GM18507 (cell line): ENCODE data around the gene REXO2.
A peak's percentile ranks its signal among the peaks of the same experiment; 100 is the strongest.

Experiments used
- DNase-seq: peaks from one replicate; pipeline ENCODE4 v3.0.0; 2011; ENCODE audit warnings: low read depth; ENCODE audit not compliant: insufficient read length; ENCODE audit errors: extremely low spot score
- FAIRE-seq: peaks from 2 replicates; lab custom pipeline; 2011; peaks lifted over from hg19 to GRCh38; lab: Jason Lieb, UNC

The REXO2 gene

DNA sequence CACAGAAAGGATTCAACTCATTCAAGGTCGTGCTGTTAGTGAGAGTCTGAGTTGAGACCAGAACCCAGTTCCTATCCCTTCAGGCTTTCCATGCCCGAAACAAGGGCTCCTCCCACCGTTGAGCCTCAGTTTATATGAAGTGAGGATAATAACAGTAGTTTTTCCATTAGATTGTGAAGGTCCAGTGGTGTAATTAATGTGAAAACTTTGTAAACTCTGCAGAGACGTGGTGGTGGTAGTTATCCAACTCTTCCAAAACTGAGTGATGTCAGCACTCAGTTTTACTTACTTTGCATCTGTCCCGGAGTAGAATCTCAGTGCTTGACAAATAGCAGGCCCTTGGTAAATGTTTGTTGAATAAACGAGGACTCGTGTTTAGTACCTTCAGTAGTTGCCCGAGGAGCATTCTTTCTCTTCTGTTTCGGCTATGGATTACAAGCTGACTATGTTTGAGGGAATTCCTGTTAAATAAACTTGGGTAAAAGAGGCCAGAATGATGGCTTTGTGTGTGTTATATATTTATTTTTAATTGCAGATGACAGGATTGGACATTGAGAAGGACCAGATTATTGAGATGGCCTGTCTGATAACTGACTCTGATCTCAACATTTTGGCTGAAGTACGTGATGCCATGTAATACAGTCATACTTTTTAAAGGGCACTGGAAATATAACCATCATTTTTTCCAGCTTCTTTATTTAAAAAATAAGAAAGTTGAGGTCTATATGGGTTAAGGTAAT lies 1.0 kb downstream of the REXO2 start:
- FAIRE-seq (no peak), DNase-seq (peak; percentile 2)

DNA sequence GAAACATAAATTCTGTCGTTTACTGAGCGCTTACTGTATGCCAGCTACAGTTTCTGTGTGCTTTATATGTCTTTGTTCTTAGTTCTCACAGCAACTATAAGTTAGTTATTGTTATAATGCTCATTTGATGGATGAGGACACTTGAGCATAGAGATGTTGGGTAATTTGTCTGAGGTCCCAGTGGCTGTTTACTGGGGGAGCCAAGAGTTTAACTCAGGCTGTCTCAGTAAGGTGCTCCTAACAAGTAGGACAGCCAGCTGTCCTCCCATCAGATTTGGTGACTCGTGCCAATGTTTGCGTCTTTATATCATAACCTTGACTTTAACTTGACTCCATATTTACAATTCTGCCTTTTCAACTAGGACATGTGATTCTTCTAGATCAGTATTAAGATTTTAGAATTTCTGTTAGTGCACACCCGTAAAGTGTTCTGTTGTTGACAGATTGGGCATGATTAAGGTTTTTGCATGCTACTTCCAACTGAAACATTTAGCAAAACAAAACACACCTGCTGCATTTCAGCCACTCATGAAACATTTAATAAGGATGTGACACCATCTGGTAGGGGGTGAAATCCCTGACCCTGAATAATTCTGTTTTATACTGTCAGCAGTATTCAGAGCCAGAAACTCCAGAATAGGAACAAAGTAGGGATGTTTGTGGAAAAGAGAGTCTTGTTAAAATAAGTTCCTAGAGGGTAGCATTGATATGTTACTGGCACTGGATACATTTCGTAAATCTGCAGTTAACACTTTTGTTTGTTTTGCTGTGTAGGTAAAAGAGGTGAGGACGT lies 1.9 kb downstream of the REXO2 start:
- FAIRE-seq: no peak

DNA sequence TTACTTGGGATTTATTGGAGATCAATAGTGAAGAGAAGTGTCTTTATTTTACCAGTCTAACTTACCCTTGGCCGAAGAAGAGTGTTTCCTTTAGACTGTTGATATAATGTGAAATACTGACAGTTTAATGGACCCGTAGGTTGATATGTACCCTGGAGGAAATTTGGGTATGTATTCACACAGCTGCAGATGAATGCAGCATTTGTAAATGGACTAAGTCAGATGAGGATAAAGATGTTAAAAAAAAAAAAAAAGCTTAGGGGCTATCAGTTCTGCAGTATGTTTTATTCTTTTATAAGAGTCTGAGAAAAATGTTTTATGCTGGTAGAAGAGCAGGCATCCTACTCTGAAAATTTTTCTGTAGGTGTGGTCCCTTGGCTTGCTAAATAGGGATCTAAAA lies 2.7 kb downstream of the REXO2 start:
- FAIRE-seq (no peak), DNase-seq (no peak)

More for the DNA sequence above, 1.9 kb downstream of the REXO2 start:
- DNase-seq: no peak

DNA sequence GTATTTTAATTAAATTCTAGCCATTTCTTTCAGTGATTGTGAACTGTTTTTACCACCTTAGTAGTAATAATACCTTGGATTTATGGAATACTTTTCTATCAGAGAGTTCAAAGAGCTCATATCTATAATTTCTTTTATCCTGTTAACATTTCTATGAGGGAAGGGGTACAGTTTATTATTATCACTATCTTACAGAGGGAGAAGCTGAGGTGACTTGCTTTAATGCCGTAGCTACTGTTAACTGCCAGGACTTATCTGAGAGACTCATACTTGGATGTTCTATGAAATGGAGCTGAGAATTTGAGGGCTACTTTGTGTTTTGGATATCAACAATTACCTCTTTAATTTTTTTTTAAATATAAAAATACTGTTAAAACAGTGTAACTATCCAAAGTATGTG lies 3.3 kb downstream of the REXO2 start:
- no peak for FAIRE-seq

DNA sequence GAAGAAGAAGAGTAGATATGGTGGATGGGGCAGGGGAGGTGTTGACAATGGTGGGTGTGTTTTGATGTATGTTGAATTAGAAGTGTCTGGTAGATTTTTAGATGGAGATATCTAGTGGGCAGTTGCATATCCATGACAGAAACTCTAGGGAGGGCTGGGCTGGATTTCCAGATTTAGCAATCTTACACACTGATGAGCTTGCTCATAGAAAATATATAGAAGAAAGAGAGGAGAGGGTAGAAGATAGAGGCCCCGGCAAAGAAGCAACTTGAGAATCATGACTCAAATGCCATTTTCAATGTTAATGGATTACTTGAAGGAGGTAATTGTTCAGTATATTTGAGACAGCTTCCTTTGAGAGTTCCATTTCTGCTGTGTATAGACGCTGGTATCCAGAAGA lies 8.2 kb downstream of the REXO2 start:
- FAIRE-seq (no peak), DNase-seq (no peak)

More for the DNA sequence above, 3.3 kb downstream of the REXO2 start:
- DNase-seq: no peak

DNA sequence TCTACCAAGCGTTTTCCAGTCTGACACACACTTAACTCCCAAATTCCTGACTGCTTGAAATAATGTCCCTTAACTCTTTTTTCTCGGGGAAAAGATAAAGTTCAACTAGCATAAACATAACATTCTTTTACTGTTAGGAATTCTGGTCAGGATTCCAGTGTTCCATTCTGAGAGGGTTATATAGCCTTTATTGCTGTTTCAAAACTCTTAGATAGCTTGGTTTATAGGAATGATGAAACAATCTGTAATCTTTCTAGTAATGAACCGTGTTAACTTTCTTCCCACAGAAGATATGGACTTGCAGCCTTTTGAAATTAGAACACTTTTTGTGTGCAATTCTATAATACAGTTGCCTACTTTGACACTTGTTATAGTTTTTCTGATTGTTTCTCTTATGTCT lies 8.6 kb downstream of the REXO2 start:
- DNase-seq: no peak
- FAIRE-seq: no peak

DNA sequence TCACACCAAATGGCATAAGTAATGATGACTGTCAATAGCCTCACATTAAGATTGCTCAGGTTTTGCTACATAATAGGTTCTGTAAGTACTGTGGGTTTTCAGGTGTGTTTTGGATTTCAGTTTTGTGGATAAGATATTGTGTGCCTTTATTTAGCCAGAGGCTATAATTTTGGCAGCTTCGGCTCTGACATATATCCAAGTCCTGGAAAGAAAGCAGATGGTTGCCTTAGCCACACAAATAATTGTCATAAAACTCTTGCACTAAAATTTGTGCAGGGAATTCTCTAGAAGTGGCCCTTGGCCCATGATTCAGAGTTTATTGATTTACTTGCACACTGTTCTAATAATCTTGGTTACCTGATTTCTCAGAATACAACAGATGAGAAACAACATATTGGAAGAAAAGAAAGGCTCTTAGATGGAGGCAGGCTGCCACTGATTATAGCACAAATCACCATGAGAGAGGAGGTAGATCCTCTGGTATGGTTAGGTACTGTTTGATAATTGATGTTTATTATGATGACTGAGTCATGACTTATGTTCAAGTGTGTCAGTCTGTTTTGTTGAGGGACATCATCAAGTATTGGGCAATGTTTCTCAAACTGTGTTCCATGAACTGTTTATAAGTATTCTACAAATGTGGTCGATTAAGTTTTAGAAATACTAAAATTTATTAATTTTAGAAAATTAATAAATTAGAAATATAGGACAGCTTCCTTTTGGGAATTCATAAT lies 9.6 kb downstream of the REXO2 start:
- FAIRE-seq (no peak), DNase-seq (no peak)

DNA sequence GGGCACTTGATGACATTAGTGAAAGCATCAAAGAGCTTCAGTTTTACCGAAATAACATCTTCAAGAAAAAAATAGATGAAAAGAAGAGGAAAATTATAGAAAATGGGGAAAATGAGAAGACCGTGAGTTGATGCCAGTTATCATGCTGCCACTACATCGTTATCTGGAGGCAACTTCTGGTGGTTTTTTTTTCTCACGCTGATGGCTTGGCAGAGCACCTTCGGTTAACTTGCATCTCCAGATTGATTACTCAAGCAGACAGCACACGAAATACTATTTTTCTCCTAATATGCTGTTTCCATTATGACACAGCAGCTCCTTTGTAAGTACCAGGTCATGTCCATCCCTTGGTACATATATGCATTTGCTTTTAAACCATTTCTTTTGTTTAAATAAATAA lies 10.6 kb downstream of the REXO2 start:
- no peak for DNase-seq
- no peak for FAIRE-seq

DNA sequence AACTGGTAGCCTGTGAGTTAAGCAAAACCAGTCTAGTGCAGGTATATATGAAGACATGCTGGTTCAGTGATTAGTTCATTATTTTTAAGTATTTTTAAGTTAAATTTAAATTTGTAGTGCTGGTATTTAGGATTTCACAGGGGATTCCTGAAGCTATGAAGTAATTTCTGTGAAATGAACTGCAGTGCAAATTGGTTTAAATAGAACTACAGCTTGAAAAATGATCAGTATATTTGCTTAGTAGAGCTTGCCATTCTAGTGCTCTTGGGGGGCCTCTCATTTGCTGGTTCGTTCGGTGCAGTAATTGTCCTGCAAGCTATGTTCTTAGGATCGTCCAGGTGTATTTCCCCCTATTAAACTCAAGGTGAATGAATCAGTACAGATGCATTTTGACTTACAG lies 13.1 kb downstream of the REXO2 start:
- DNase-seq (no peak), FAIRE-seq (no peak)

DNA sequence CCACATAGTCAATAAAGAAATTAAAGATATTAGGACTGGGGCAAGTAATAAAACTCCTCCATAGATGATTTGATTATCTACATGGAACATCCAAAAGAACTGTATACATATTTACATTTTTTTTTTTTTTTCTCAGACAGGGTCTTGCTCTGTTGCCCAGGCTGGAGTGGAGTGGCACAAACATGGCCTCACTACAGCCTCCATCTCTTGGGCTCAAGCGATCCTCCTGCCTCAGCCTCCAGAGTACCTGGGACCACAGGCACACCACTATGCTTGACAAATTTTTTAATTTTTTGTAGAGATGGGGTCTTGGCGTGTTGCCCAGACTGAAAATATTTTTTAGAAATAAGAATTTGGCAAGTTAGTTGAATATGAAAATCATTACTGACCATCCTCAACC lies 24.7 kb downstream of the REXO2 start:
- no peak for FAIRE-seq

DNA sequence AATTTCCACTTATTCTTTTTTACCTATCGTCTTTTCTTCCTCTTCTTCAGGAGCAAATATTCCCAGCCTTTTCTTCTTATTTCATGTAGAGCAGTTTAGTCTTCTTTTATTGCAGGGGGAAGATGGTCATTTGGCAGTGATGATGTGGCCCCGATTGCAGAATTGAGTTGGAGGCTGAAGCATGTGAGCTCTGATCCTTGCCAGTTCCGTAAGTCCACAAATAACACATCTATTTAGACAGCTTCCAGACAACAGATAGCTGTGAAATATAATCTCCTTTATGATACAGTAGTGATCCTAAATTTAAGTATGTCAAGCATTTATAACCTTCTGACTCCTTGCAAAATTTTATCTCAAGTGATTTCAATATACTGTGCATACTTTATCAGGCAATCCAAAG lies 27.5 kb downstream of the REXO2 start:
- no peak for DNase-seq
- FAIRE-seq: no peak

More for the DNA sequence above, 24.7 kb downstream of the REXO2 start:
- DNase-seq: no peak

DNA sequence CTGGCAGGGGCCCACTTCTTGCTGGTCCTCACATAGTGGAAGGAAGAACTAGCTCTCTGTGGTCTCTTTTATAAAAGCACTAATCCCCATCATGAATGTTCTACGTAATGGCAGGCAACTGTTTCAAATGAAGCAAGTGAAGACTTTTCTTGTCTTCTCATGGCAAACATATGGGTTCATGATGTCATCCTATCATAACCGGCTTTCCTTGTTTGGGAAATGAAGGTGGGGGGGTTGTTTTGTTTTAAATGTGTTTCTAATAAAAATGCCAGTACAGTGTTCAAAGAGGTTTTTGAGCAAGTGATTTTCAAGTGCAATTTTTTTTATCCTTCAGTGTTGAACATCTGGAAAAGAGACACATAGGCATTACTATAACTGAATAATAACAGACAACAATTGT lies 33.4 kb downstream of the REXO2 start:
- FAIRE-seq: no peak
- DNase-seq: no peak

DNA sequence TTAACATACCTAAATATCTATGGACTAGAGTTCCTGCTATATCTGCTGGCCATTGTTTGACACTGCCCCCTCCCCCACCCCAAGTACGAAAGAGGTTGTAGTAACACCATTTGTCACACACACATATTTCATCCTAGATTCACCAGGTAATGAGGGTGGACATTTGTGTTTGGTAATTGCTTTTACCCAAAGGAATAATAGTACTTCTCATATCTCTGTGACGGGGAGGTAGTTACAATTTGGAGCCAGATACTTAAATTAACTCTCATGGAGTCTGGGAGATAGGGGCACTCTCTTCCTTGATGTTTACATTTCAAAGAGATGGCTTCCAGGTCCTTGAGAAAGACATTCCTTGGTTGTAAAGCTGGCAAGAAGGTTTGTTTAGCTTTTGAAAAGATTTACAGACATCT lies 38.7 kb downstream of the REXO2 start:
- DNase-seq (no peak), FAIRE-seq (no peak)

DNA sequence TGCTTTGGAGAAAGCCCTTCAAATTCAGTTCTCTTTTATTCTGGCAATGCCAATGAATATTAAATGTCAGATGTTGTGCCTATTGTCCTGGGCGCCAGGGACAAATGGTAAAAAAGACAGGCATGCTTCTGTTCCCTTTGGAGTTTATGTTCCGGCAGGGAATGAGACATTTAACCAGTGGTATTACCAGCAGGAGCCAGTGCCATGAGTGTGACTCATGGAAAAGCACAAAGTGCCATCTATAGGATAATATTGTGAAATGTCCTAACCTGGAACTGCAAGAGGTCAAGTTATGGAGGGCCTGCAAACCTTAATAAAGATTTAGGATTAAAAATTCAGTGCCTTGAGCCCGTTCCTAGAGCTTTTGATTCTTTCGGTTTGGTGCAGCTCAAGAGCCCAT lies 39.5 kb downstream of the REXO2 start:
- FAIRE-seq (no peak), DNase-seq (no peak)

DNA sequence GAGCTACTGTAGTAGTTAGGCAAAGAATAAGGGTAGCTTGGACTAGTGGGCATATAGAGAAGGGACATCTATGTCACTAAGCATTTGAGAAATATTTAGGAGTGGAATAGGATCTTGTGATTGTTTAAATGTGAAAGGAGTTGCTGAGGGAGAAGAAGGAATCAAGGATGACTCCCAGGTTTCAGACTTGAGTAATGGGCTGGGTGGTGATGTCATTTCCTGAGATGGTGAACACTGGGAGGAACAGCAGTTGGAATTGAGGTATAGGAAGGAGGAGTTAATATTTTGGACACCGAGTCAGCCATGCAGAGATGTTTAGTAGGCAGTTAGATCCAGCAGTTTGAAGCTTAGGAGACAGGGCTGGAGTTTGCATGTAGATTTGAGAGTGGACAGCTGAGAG lies 40.1 kb downstream of the REXO2 start:
- FAIRE-seq (no peak), DNase-seq (no peak)

DNA sequence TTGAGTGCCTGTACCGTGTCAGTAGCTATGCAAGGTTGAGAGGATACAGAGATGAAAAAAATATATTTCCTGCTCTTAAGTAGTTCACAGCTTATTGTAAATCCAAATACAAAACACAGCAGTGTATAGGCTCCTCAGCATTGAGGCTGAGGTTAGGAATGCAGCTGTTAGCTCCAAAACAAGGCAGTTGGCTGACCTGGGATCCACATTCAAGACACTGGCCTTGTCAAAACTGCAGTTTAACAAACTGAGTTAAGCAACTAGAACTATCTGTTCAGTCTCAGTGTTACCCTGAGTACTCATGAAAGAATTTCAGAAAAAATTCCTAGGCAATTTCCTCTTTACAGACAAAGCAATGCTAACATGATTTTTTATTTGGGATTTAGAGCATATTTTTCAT lies 42.8 kb downstream of the REXO2 start:
- FAIRE-seq (no peak), DNase-seq (no peak)

DNA sequence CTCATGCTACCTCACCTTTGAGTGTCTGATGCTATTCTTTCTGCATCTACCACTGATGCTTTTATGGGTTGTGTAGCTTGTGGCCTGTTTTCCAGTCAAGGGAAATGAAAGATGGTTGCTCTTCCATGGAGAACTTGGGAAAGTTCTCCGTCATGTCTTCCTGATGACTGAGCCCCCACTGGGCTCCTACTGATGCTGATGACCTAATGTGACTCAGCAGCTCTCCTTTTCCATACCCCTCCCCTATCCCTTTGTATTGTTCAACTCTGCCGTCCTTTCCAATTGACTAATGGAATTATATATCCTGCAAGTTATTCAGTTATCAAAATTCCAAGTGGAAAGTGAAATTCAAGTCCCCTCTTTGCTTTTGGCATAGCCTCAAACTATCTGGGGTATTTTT lies 44.7 kb downstream of the REXO2 start:
- no peak for FAIRE-seq
- DNase-seq: no peak

DNA sequence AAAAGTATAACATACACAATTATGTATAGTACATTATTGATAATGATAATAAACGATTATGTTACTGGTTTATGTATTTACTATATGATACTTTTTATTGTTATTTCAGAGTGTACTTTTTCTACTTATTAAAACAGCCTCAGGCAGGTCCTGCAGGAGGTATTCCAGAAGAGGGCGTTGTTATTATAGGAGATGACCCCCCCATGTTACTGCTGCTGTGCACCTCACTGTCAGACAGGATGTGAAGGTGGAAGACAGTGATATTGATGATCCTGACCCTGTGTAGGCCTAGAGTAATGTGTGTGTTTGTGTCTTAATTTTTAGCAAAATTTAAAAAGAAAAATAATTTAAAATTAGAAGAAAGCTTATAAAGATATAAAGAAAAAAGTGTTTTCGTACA lies 57.6 kb downstream of the REXO2 start:
- DNase-seq (no peak), FAIRE-seq (no peak)

DNA sequence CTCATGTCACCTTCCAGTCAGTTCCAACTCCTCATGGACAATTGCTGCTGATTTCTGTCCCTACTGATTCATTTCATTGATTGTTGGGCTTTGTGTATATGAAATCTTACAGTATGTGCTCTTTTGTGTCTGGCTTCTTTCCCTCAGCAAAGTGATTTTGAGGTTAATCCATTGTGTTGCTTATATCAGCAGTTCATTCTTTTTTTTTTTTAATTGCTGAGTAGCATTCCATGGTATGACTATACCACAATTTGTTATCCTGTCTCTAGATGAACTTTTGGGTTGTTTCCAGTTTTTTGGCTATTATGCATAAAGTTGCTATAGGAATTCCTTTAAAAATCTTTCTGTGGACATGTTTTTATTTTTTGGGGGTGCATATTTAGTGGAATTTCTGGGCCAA lies 60.5 kb downstream of the REXO2 start:
- FAIRE-seq: no peak
- DNase-seq: no peak
